ENCODE measurements around the gene PARP9. TPM values are rescaled to one million over a fixed set of nuclear protein-coding genes. Genes with fewer than 3 reads are reported as not detected.

The PARP9 gene
- total and polyA plus RNA-seq, 2 of the 13 experiments (the other 11 are each of a cell fraction or from before 2014, with no cell fraction given), result 6.5 to 10.6 TPM

DNA sequence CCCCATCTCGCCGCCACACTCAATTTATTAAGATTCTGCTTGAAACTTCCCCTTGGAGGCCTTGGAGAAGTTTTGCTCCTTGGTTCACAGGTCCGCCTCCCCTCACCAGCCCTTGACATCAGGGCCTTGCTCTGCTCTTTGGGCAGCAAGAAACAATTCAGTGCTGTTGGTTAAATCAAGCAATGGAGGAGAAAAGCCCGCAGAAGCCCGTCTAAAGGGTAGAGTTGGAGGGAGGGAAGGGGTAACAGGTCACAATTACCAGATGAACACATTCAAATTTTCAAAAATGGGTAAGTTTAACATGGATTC lies 429 bp downstream of the PARP9 start:
- H3K4me3 ChIP-seq (replicated peaks in 1 of 3; ENCODE audit: insufficient read depth in 1 of 3, low read depth in 2 of 3, low read length in 3 of 3), result peak overlapping the region; percentile 78 to 82 (median 81)
- POLR2A ChIA-PET, result interaction anchor here (1.0 to 1.5 kb wide), 5 partner anchors 49 to 148 kb away, joined by 4 to 12 read pairs (median 6); partner anchors contain the start of genes KPNA1 and WDR5B
- intact Hi-C loops (cut with micrococcal nuclease; ENCODE audit: unreplicated experiment) (loop anchor here (1.0 kb wide), 1 partner anchor 116 kb away; no protein-coding TSS in a partner anchor), in situ Hi-C loops (cut with HindIII; ENCODE audit: extremely low pct_ligation_motif_present, low pct_unique_long_range_greater_than_20kb) (no loop called here)
- no peaks in the 10 kb centered on the region for H3K27me3 ChIP-seq (ENCODE audit: control insufficient read depth in 1 of 2, insufficient read depth in 2 of 2, low read length in 2 of 2)
- no TSS peak for BruUV-seq (replicated peaks)
- H3K79me2 ChIP-seq (ENCODE audit: insufficient read depth, low read length), result peaks cover 2% of the 10 kb centered on the region
- WGBS (ENCODE audit: low lambda C conversion rate), result 49% methylated on average over 5 of the region's 5 CpGs
- peak; percentile 23 for ATAC-seq
- peak overlapping the region; percentile 78 for H3K27ac ChIP-seq (ENCODE audit: extremely low read length, insufficient read depth, low read length)
- peaks cover 4 to 13% of the 10 kb centered on the region in 2 experiments; a peak in 4 of 5 replicates for H3K36me3 ChIP-seq (replicated peaks in 1 of 2; ENCODE audit: control insufficient read depth in 1 of 2, insufficient read depth in 2 of 2, low read length in 2 of 2)
- DNase-seq (ENCODE audit: low spot score), result no peak
- H3K4me2 ChIP-seq (ENCODE audit: low read depth, low read length), result peak overlapping the region; percentile 85
- no peak overlapping the region for H2AFZ ChIP-seq (ENCODE audit: low read length)
- H4K20me1 ChIP-seq (ENCODE audit: insufficient read depth, low read length), result no peaks in the 10 kb centered on the region
- 0 out of 2 replicates have a peak, but pooled peaks have one; percentile 14 for TF ChIP-seq ZSCAN9 (CRISPR knock-in tag; IDR thresholded peaks at IDR 0.05; ENCODE audit: borderline replicate concordance)
- TF ChIP-seq, protein P1, sequence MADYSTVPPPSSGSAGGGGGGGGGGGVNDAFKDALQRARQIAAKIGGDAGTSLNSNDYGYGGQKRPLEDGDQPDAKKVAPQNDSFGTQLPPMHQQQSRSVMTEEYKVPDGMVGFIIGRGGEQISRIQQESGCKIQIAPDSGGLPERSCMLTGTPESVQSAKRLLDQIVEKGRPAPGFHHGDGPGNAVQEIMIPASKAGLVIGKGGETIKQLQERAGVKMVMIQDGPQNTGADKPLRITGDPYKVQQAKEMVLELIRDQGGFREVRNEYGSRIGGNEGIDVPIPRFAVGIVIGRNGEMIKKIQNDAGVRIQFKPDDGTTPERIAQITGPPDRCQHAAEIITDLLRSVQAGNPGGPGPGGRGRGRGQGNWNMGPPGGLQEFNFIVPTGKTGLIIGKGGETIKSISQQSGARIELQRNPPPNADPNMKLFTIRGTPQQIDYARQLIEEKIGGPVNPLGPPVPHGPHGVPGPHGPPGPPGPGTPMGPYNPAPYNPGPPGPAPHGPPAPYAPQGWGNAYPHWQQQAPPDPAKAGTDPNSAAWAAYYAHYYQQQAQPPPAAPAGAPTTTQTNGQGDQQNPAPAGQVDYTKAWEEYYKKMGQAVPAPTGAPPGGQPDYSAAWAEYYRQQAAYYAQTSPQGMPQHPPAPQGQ (CRISPR knock-in tag; IDR thresholded peaks at IDR 0.05; ENCODE audit: borderline replicate concordance), result no peak
- TF ChIP-seq ZNF792 (CRISPR knock-in tag; IDR thresholded peaks at IDR 0.05), result 0 out of 2 replicates have a peak, but pooled peaks have one; percentile 4
- peaks cover 20% of the 10 kb centered on the region for H3K4me1 ChIP-seq (ENCODE audit: insufficient read depth, low read length)
- FAIRE-seq, result no peak
- H3K9ac ChIP-seq (ENCODE audit: insufficient read depth, low read depth, low read length), result peak overlapping the region; percentile 77
- CTCF ChIA-PET (ENCODE audit: low intra/inter-chr PET ratio, low total read pairs), result no interaction called here
- H3K9me3 ChIP-seq (ENCODE audit: low read length), result no peaks in the 10 kb centered on the region

DNA sequence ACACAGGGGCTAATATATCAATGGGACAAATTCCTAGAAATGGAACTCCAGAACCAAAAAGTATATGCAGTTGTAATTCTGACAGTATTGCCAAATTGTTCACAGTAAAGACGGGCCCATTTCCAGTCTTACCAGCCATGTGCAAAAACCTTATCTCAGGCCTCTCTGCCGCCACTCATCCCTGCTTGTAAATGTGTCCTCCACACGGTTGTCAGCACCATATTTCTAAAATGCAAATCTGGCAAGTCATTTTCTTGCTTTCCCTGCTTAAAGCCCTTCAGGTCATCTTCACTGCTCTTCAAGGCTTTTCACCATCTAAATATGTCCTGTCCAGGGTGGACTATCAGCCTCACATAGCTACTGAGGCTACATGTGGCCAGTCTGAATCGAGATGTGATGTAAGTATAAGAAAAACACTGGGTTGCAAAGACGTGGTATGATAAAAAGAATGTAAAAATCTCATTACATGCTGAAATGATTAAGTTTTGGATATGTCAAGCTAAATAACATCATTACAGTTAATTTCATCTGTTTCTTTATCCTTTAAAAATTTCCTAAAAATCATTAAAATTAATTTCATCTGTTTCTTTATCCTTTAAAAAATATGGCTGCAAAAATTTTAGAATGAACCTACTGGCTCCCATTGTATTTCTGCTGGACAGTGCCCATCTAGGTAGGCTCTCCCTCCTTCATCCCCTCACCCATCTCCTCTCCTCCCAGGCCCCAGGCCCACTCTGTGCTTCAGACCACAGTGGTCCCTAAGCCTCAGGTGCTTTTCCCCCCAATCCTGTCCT lies 980 bp downstream of the PARP9 start:
- peak overlapping the region; percentile 77; the same call in 1 of the 2 replicates for H3K9ac ChIP-seq (ENCODE audit: insufficient read depth, low read depth, low read length)
- peaks cover 2% of the 10 kb centered on the region for H3K79me2 ChIP-seq (ENCODE audit: insufficient read depth, low read length)
- FAIRE-seq (no peak), DNase-seq (ENCODE audit: low spot score) (no peak), ATAC-seq (no peak)
- WGBS (ENCODE audit: low lambda C conversion rate), result 93% methylated on average over 5 of the region's 5 CpGs
- peaks cover 4 to 9% of the 10 kb centered on the region in 2 experiments; a peak in 4 of 5 replicates for H3K36me3 ChIP-seq (replicated peaks in 1 of 2; ENCODE audit: control insufficient read depth in 1 of 2, insufficient read depth in 2 of 2, low read length in 2 of 2)
- H3K27me3 ChIP-seq (ENCODE audit: control insufficient read depth in 1 of 2, insufficient read depth in 2 of 2, low read length in 2 of 2), result no peaks in the 10 kb centered on the region
- peak overlapping the region; percentile 78 to 82 (median 81); a peak in 3 of 6 replicates for H3K4me3 ChIP-seq (replicated peaks in 1 of 3; ENCODE audit: insufficient read depth in 1 of 3, low read depth in 2 of 3, low read length in 3 of 3)
- ChIA-PET CTCF (ENCODE audit: low intra/inter-chr PET ratio, low total read pairs) (interaction anchor here (4.0 kb wide), 1 partner anchor 116 kb away, joined by 39 read pairs; no protein-coding TSS in a partner anchor), POLR2A (no interaction called here)
- H3K9me3 ChIP-seq (ENCODE audit: low read length), result no peaks in the 10 kb centered on the region
- no TSS peak for BruUV-seq (replicated peaks)
- peaks cover 26% of the 10 kb centered on the region for H3K4me1 ChIP-seq (ENCODE audit: insufficient read depth, low read length)
- H4K20me1 ChIP-seq (ENCODE audit: insufficient read depth, low read length), result no peaks in the 10 kb centered on the region
- no peak overlapping the region for H3K27ac ChIP-seq (ENCODE audit: extremely low read length, insufficient read depth, low read length)
- H2AFZ ChIP-seq (ENCODE audit: low read length), result no peak overlapping the region
- H3K4me2 ChIP-seq (ENCODE audit: low read depth, low read length), result peak overlapping the region; percentile 85
- in situ Hi-C loops (cut with HindIII; ENCODE audit: extremely low pct_ligation_motif_present, low pct_unique_long_range_greater_than_20kb), result no loop called here
- intact Hi-C loops (cut with micrococcal nuclease; ENCODE audit: unreplicated experiment), result no loop called here
- TF ChIP-seq, protein P2, sequence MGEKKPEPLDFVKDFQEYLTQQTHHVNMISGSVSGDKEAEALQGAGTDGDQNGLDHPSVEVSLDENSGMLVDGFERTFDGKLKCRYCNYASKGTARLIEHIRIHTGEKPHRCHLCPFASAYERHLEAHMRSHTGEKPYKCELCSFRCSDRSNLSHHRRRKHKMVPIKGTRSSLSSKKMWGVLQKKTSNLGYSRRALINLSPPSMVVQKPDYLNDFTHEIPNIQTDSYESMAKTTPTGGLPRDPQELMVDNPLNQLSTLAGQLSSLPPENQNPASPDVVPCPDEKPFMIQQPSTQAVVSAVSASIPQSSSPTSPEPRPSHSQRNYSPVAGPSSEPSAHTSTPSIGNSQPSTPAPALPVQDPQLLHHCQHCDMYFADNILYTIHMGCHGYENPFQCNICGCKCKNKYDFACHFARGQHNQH (CRISPR knock-in tag; IDR thresholded peaks at IDR 0.05), result no peak
- TF ChIP-seq MLLT10 (CRISPR knock-in tag; IDR thresholded peaks at IDR 0.05) (no peak), RAD51 (IDR thresholded peaks at IDR 0.05; ENCODE audit: borderline replicate concordance) (no peak)
- TF ChIP-seq, protein P3, sequence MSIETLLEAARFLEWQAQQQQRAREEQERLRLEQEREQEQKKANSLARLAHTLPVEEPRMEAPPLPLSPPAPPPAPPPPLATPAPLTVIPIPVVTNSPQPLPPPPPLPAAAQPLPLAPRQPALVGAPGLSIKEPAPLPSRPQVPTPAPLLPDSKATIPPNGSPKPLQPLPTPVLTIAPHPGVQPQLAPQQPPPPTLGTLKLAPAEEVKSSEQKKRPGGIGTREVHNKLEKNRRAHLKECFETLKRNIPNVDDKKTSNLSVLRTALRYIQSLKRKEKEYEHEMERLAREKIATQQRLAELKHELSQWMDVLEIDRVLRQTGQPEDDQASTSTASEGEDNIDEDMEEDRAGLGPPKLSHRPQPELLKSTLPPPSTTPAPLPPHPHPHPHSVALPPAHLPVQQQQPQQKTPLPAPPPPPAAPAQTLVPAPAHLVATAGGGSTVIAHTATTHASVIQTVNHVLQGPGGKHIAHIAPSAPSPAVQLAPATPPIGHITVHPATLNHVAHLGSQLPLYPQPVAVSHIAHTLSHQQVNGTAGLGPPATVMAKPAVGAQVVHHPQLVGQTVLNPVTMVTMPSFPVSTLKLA (IDR thresholded peaks at IDR 0.05), result no peak
- TF ChIP-seq, protein P4, sequence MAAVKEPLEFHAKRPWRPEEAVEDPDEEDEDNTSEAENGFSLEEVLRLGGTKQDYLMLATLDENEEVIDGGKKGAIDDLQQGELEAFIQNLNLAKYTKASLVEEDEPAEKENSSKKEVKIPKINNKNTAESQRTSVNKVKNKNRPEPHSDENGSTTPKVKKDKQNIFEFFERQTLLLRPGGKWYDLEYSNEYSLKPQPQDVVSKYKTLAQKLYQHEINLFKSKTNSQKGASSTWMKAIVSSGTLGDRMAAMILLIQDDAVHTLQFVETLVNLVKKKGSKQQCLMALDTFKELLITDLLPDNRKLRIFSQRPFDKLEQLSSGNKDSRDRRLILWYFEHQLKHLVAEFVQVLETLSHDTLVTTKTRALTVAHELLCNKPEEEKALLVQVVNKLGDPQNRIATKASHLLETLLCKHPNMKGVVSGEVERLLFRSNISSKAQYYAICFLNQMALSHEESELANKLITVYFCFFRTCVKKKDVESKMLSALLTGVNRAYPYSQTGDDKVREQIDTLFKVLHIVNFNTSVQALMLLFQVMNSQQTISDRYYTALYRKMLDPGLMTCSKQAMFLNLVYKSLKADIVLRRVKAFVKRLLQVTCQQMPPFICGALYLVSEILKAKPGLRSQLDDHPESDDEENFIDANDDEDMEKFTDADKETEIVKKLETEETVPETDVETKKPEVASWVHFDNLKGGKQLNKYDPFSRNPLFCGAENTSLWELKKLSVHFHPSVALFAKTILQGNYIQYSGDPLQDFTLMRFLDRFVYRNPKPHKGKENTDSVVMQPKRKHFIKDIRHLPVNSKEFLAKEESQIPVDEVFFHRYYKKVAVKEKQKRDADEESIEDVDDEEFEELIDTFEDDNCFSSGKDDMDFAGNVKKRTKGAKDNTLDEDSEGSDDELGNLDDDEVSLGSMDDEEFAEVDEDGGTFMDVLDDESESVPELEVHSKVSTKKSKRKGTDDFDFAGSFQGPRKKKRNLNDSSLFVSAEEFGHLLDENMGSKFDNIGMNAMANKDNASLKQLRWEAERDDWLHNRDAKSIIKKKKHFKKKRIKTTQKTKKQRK (IDR thresholded peaks at IDR 0.05; ENCODE audit: low read length), result no peak
